Measurements from ENCODE around the gene TXNL4A. TPM values are rescaled to one million over a fixed set of nuclear protein-coding genes. Genes with fewer than 3 reads are reported as not detected.

The TXNL4A gene
- total RNA-seq, 4 donors from 2014 or later, result 4.1 to 36.8 (median 31.0) TPM

DNA sequence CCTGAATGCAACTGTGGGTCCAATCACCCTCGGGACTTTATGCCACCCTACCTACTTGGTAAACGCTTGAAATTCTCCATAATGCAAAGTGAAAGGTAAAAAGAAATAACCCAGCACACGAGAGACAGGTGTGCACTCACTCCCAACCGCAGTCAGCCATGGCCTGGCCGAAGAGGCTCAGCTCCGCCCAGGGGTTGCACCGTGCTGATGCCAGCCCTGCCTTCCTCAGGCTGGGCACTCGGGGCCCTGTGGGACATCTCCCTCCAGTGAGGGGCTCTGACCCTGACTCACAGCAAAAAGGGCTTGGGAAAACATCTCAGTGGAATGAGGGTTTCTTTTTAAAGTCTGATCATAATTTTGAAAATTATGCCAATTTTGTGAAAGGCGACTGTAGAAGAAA, 50.2 kb downstream of the TXNL4A start:
- peak; percentile 20 for DNase-seq
- Histone ChIP-seq H3K36me3 (peaks cover 0 to 13% (median 6%) of the 10 kb centered on the region in 4 donors), H3K4me1 (peaks cover 5 to 88% (median 52%) of the 10 kb centered on the region in 4 donors), H3K27ac (peak overlapping the region in 2 of 4 donors; percentile 20 to 84), H3K4me3 (no peak overlapping the region), H3K9me3 (peaks cover 3 to 5% of the 10 kb centered on the region in 2 donors), H3K27me3 (no peaks in the 10 kb centered on the region)
- WGBS, 2 donors (ENCODE audit: low coverage in 1 of 2), result 53 to 67% methylated on average over 2 to 9 of the region's 9 CpGs
- TF ChIP-seq, protein P1, sequence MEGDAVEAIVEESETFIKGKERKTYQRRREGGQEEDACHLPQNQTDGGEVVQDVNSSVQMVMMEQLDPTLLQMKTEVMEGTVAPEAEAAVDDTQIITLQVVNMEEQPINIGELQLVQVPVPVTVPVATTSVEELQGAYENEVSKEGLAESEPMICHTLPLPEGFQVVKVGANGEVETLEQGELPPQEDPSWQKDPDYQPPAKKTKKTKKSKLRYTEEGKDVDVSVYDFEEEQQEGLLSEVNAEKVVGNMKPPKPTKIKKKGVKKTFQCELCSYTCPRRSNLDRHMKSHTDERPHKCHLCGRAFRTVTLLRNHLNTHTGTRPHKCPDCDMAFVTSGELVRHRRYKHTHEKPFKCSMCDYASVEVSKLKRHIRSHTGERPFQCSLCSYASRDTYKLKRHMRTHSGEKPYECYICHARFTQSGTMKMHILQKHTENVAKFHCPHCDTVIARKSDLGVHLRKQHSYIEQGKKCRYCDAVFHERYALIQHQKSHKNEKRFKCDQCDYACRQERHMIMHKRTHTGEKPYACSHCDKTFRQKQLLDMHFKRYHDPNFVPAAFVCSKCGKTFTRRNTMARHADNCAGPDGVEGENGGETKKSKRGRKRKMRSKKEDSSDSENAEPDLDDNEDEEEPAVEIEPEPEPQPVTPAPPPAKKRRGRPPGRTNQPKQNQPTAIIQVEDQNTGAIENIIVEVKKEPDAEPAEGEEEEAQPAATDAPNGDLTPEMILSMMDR (IDR thresholded peaks at IDR 0.05), result no peak
- TF ChIP-seq POLR2A (IDR thresholded peaks at IDR 0.05) (no peak), POLR2AphosphoS5 (IDR thresholded peaks at IDR 0.05) (no peak), EP300 (IDR thresholded peaks at IDR 0.05; ENCODE audit: low read depth) (no peak)
- in situ Hi-C loops (cut with MboI; ENCODE audit: low pct_ligation_motif_present in 1 of 4, low pct_unique_long_range_greater_than_20kb in 1 of 4, low sequenced_read_pairs in 3 of 4), result no loop called here
- intact Hi-C loops (cut with DNase I; ENCODE audit: low total_unique reads), result no loop called here

GRCh38 chr18:79937103-79937860, 51.1 kb downstream of the TXNL4A start:
- WGBS, 2 donors (ENCODE audit: low coverage in 1 of 2), result 80 to 97% methylated on average over 2 to 25 of the region's 25 CpGs
- DNase-seq, result peak; percentile 6
- Histone ChIP-seq H3K27ac (peak overlapping the region in 3 of 4 donors; percentile 69 to 84 (median 74)), H3K4me3 (no peak overlapping the region), H3K9me3 (peaks cover 9 to 11% of the 10 kb centered on the region in 2 donors), H3K4me1 (peaks cover 3 to 82% (median 47%) of the 10 kb centered on the region in 4 donors), H3K36me3 (peaks cover 0 to 13% (median 6%) of the 10 kb centered on the region in 4 donors), H3K27me3 (no peaks in the 10 kb centered on the region)
- intact Hi-C loops (cut with DNase I; ENCODE audit: low total_unique reads) (no loop called here), in situ Hi-C loops (cut with MboI; ENCODE audit: low pct_ligation_motif_present in 1 of 4, low pct_unique_long_range_greater_than_20kb in 1 of 4, low sequenced_read_pairs in 3 of 4) (no loop called here)
- no peak for TF ChIP-seq EP300 (IDR thresholded peaks at IDR 0.05; ENCODE audit: low read depth)
- TF ChIP-seq, protein P1 (IDR thresholded peaks at IDR 0.05), result no peak
- no peak for TF ChIP-seq POLR2A (IDR thresholded peaks at IDR 0.05)
- TF ChIP-seq POLR2AphosphoS5 (IDR thresholded peaks at IDR 0.05), result no peak

DNA sequence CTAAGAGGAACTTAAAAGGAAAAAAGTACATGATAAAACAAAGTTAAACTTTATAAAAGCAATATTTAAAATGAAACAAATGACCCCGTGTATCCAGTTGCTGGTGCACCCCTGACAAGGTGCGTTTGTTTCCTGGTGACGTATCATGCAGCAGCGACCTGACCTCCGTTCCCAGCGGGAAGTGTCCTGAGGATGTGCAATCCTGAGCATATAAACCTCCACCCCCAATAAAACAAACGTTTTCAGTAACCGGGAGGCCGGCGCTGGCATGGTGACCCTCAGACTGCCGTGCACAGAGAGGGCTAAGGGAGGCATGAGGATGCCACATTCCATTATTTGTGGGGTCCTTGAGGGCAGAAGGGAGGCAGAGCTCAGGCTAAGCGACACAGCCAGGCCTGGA, 51.7 kb downstream of the TXNL4A start:
- peaks cover 9 to 13% of the 10 kb centered on the region in 2 donors for H3K9me3 ChIP-seq
- H3K27ac ChIP-seq, result peak overlapping the region in 3 of 4 donors; percentile 69 to 84 (median 74)
- DNase-seq, result peak; percentile 44
- H3K4me3 ChIP-seq, result no peak overlapping the region
- 82 to 85% methylated on average over 11 to 12 of the region's 12 CpGs for WGBS, 2 donors (ENCODE audit: low coverage in 1 of 2)
- H3K27me3 ChIP-seq, result no peaks in the 10 kb centered on the region
- intact Hi-C loops (cut with DNase I; ENCODE audit: low total_unique reads) (no loop called here), in situ Hi-C loops (cut with MboI; ENCODE audit: low pct_ligation_motif_present in 1 of 4, low pct_unique_long_range_greater_than_20kb in 1 of 4, low sequenced_read_pairs in 3 of 4) (no loop called here)
- peaks cover 0 to 76% (median 42%) of the 10 kb centered on the region in 4 donors for H3K4me1 ChIP-seq
- TF ChIP-seq EP300 (IDR thresholded peaks at IDR 0.05; ENCODE audit: low read depth) (no peak), POLR2AphosphoS5 (IDR thresholded peaks at IDR 0.05) (no peak), POLR2A (IDR thresholded peaks at IDR 0.05) (no peak)
- TF ChIP-seq, protein P1 (IDR thresholded peaks at IDR 0.05), result no peak
- H3K36me3 ChIP-seq, result peaks cover 0 to 10% (median 3%) of the 10 kb centered on the region in 4 donors

DNA sequence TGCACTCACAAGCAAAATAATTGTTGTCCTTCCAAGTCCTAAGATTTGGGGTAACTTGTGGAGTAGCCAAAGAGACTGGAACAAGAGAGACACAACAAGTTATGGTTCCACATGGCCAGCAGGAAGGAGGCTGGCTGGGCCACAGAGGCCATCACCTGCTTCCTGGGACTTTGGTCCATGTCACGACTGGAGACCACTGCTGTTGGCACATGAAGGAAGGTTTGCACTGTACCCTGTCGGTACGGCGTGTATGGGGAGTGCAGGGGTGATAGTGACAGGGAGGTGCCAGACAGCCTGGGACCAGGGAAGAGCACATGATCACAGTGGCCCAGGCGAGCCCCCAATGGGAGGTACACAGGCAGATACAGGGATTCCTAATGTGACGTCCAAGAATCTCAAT, 52.4 kb downstream of the TXNL4A start:
- TF ChIP-seq POLR2A (IDR thresholded peaks at IDR 0.05), result no peak
- TF ChIP-seq EP300 (IDR thresholded peaks at IDR 0.05; ENCODE audit: low read depth), result no peak
- TF ChIP-seq, protein P1 (IDR thresholded peaks at IDR 0.05), result no peak
- no peak for TF ChIP-seq POLR2AphosphoS5 (IDR thresholded peaks at IDR 0.05)
- intact Hi-C loops (cut with DNase I; ENCODE audit: low total_unique reads) (no loop called here), in situ Hi-C loops (cut with MboI; ENCODE audit: low pct_ligation_motif_present in 1 of 4, low pct_unique_long_range_greater_than_20kb in 1 of 4, low sequenced_read_pairs in 3 of 4) (no loop called here)
- Histone ChIP-seq H3K27ac (peak overlapping the region in 3 of 4 donors; percentile 69 to 84 (median 74)), H3K4me3 (no peak overlapping the region), H3K36me3 (peaks cover 0 to 14% (median 4%) of the 10 kb centered on the region in 4 donors), H3K27me3 (no peaks in the 10 kb centered on the region), H3K9me3 (peaks cover 13 to 18% of the 10 kb centered on the region in 2 donors), H3K4me1 (peaks cover 0 to 71% (median 39%) of the 10 kb centered on the region in 4 donors)
- WGBS, 2 donors (ENCODE audit: low coverage in 1 of 2), result 94% methylated on average over 6 of the region's 6 CpGs; no CpG with 5 or more reads in 1 of the 2 donors
- DNase-seq, result peak; percentile 4
